Measurements from ENCODE around the gene LRFN2. TPM values are rescaled to one million over a fixed set of nuclear protein-coding genes. Genes with fewer than 3 reads are reported as not detected.

Gene LRFN2
- total and polyA plus RNA-seq, 2 of the 8 experiments (the other 6 are each of a cell fraction or from before 2014, with no cell fraction given) = 2.3 TPM

- Histone ChIP-seq H2BK12ac (ENCODE audit: low read depth, low read length) (peak overlapping the region; percentile 51; the same call in 1 of the 2 replicates), H2BK120ac (replicated peaks; ENCODE audit: low read depth, low read length) (no peak overlapping the region), H3K36me3 (ENCODE audit: control insufficient read depth in 2 of 4, insufficient read depth in 4 of 4, low read length in 3 of 4) (no peaks in the 10 kb centered on the region), H2BK20ac (ENCODE audit: low read length) (peak overlapping the region; percentile 66; the same call in 1 of the 2 replicates), H3K9me3 (ENCODE audit: insufficient read depth in 2 of 2, low read depth in 1 of 2, low read length in 1 of 2) (no peaks in the 10 kb centered on the region), H3K56ac (replicated peaks; ENCODE audit: insufficient read length, low read depth, low read length) (no peak overlapping the region), H3K4me2 (ENCODE audit: insufficient read depth in 1 of 2, low read depth in 2 of 2, low read length in 2 of 2) (no peak overlapping the region), H3K14ac (ENCODE audit: insufficient read length) (no peak overlapping the region), H3K79me1 (ENCODE audit: low read depth, low read length) (no peaks in the 10 kb centered on the region), H3K4me3 (ENCODE audit: extremely low read depth in 1 of 4, insufficient read depth in 2 of 4, low read depth in 3 of 4, low read length in 4 of 4) (no peak overlapping the region), H4K91ac (replicated peaks; ENCODE audit: insufficient read length, low read length) (no peak overlapping the region), H3K27me3 (replicated peaks in 1 of 4; ENCODE audit: control insufficient read depth in 3 of 4, extremely low read depth in 1 of 4, insufficient read depth in 3 of 4, low read length in 3 of 4) (no peaks in the 10 kb centered on the region; a peak in 1 of 7 replicates), H2AK5ac (ENCODE audit: low read depth, low read length) (no peak overlapping the region; the same call in 1 of the 2 replicates), H3K23ac (ENCODE audit: insufficient read length) (no peak overlapping the region), H3K4me1 (replicated peaks in 1 of 4; ENCODE audit: control insufficient read depth in 3 of 4, insufficient read depth in 4 of 4, low read length in 3 of 4) (peaks cover 9 to 39% (median 26%) of the 10 kb centered on the region in 4 experiments), H2AFZ (ENCODE audit: low read length) (no peak overlapping the region), H2BK15ac (ENCODE audit: low read length) (peak overlapping the region; percentile 23; the same call in 1 of the 2 replicates), H3K4ac (replicated peaks; ENCODE audit: insufficient read length, low read depth, low read length) (no peak overlapping the region), H2BK5ac (ENCODE audit: low read depth, low read length) (peak overlapping the region; percentile 45; the same call in 1 of the 2 replicates), H3K27ac (ENCODE audit: low read depth, low read length) (no peak overlapping the region), H3K23me2 (ENCODE audit: low read depth, low read length) (no peaks in the 10 kb centered on the region), H4K5ac (ENCODE audit: insufficient read length, low read depth, low read length) (no peak overlapping the region), H4K20me1 (replicated peaks in 1 of 2; ENCODE audit: control insufficient read depth in 1 of 2, insufficient read depth in 2 of 2, low read length in 2 of 2) (no peaks in the 10 kb centered on the region), H4K8ac (ENCODE audit: extremely low read depth, insufficient read depth, low read length) (no peak overlapping the region), H3K18ac (ENCODE audit: extremely low read depth, low read length) (0 out of 2 replicates have a peak overlapping the region, but pooled peaks have one; percentile 6), H3K9ac (replicated peaks in 1 of 4; ENCODE audit: extremely low read depth in 1 of 4, low read depth in 3 of 4, low read length in 3 of 4) (no peak overlapping the region), H3K79me2 (ENCODE audit: control insufficient read depth in 1 of 2, insufficient read depth in 2 of 2, low read length in 2 of 2) (no peaks in the 10 kb centered on the region)
- CTCF ChIA-PET (ENCODE audit: partially characterized antibody) = interaction anchor here (0.7 to 8.5 kb wide), 10 partner anchors 8 to 239 kb away, joined by 3 to 88 read pairs (median 3); no protein-coding TSS in a partner anchor
- FAIRE-seq = no peak
- no peak for TF ChIP-seq SIX5 (IDR thresholded peaks at IDR 0.05; ENCODE audit: low read depth, low read length)
- TF ChIP-seq SAP30 (IDR thresholded peaks at IDR 0.05; ENCODE audit: insufficient read depth, insufficient replicate concordance, low read length) = no peak
- TF ChIP-seq SP2 (IDR thresholded peaks at IDR 0.05; ENCODE audit: low read length) = no peak
- no peak for TF ChIP-seq SUZ12 (IDR thresholded peaks at IDR 0.05; ENCODE audit: low read length)
- TF ChIP-seq CHD1 (IDR thresholded peaks at IDR 0.05; ENCODE audit: low read depth, low read length) = no peak
- TF ChIP-seq SP4 (IDR thresholded peaks at IDR 0.05; ENCODE audit: low read length) = no peak
- TF ChIP-seq SIRT6 (IDR thresholded peaks at IDR 0.05; ENCODE audit: low read length) = no peak
- no peak for TF ChIP-seq FOSL1 (IDR thresholded peaks at IDR 0.05; ENCODE audit: insufficient read depth, low read depth, low read length)
- no peak for TF ChIP-seq E2F6 (IDR thresholded peaks at IDR 0.05)
- DNase-seq (ENCODE audit: low read depth in 1 of 2, low spot score in 2 of 2) = peak in 1 of 2 experiments; percentile 41
- POLR2A ChIA-PET (ENCODE audit: partially characterized antibody) = interaction anchor here (1.4 to 3.5 kb wide), 3 partner anchors 10 to 12 kb away, joined by 3 to 11 read pairs (median 7); no protein-coding TSS in a partner anchor
- 87% methylated on average over 2 of the region's 2 CpGs; no CpG with 5 or more reads in 1 of the 2 experiments for WGBS, 2 experiments (ENCODE audit: extremely low coverage in 1 of 2, insufficient coverage in 1 of 2, insufficient read length in 1 of 2, insufficient replicate concordance in 2 of 2, low coverage in 1 of 2, low lambda C conversion rate in 2 of 2, missing lambda C conversion rate in 1 of 2)
Observed at GRCh38 chr6:40343318-40343876, 243.8 kb downstream of the LRFN2 start.

All from H1 (cell line).